Kidney capillary endothelial cell (primary cell): ENCODE results near the gene PNMA1.

Experiments
- DNase-seq: peaks from one replicate; pipeline ENCODE4 v3.0.0-alpha.2; 2018; ENCODE audit warnings: low spot score

Gene PNMA1

GRCh38 chr14:73750531-73750901 is 36.3 kb upstream of the PNMA1 start:
- no peak for DNase-seq

GRCh38 chr14:73749706-73750530 is 35.7 kb upstream of the PNMA1 start:
- no peak for DNase-seq

GRCh38 chr14:73748858-73749357 is 34.7 kb upstream of the PNMA1 start:
- no peak for DNase-seq

- no peak for DNase-seq
Measured at GRCh38 chr14:73747379-73748211, 33.4 kb upstream of the PNMA1 start.

- no peak for DNase-seq
Measured at GRCh38 chr14:73746520-73747378, 32.6 kb upstream of the PNMA1 start.

- DNase-seq, result no peak
Measured at GRCh38 chr14:73745571-73746519, 31.7 kb upstream of the PNMA1 start.

GRCh38 chr14:73744874-73745529 is 30.8 kb upstream of the PNMA1 start:
- no peak for DNase-seq

- no peak for DNase-seq
Measured at GRCh38 chr14:73744175-73744867, 30.1 kb upstream of the PNMA1 start.

- peak; percentile 73 for DNase-seq
Measured at GRCh38 chr14:73743431-73743931, 29.3 kb upstream of the PNMA1 start.

GRCh38 chr14:73742520-73743238 is 28.5 kb upstream of the PNMA1 start:
- no peak for DNase-seq

GRCh38 chr14:73741876-73742519 is 27.8 kb upstream of the PNMA1 start:
- peak; percentile 48 for DNase-seq

- DNase-seq, result peak; percentile 89
Measured at GRCh38 chr14:73741386-73741875, 27.2 kb upstream of the PNMA1 start.

GRCh38 chr14:73740618-73741326 is 26.6 kb upstream of the PNMA1 start:
- DNase-seq, result no peak

GRCh38 chr14:73739899-73740617 is 25.9 kb upstream of the PNMA1 start:
- no peak for DNase-seq

- no peak for DNase-seq
Measured at GRCh38 chr14:73739174-73739898, 25.2 kb upstream of the PNMA1 start.

- no peak for DNase-seq
Measured at GRCh38 chr14:73738518-73739173, 24.5 kb upstream of the PNMA1 start.
